CD14-positive monocyte (primary cell): ENCODE data around the gene ANTXR2. TPM values are rescaled to one million over a fixed set of nuclear protein-coding genes. Genes with fewer than 3 reads are reported as not detected.

Experiments used
- DNase-seq, 3 donors: peaks; one replicate each; pipeline ENCODE4 v3.0.0-alpha.2; 2011 to 2022
- H2AFZ ChIP-seq: 2 replicates; pipeline ENCODE4 v1.6.0; 2012; ENCODE audit warnings: mild to moderate bottlenecking, low read depth, low read length, inconsistent platforms; ENCODE audit not compliant: insufficient read depth, poor library complexity, severe bottlenecking
- H3K27ac ChIP-seq, 2 donors: 1 replicate in 1 of 2; 2 replicates in 1 of 2; pipeline ENCODE4 v1.5.1; 2012 to 2013; ENCODE audit warnings: low read length in 2 of 2, control low read depth in 1 of 2, inconsistent platforms in 1 of 2, low read depth in 1 of 2, mild to moderate bottlenecking in 1 of 2
- H3K27me3 ChIP-seq, 2 donors: one replicate each; pipeline versions ENCODE4 v1.6.0 to v1.6.1; 2011 to 2013; ENCODE audit warnings: low read length in 2 of 2; ENCODE audit not compliant: control insufficient read depth in 2 of 2, insufficient read depth in 2 of 2
- H3K36me3 ChIP-seq, 2 donors: replicated peaks in 1 of 2; 1 replicate in 1 of 2; 2 replicates in 1 of 2; pipeline versions ENCODE4 v1.5.1 to v1.6.1; 2012 to 2013; ENCODE audit warnings: low read length in 2 of 2, control low read depth in 1 of 2, inconsistent platforms in 1 of 2, mild to moderate bottlenecking in 1 of 2; ENCODE audit not compliant: insufficient read depth in 2 of 2, control insufficient read depth in 1 of 2
- H3K4me1 ChIP-seq, 2 donors: 1 replicate in 1 of 2; 2 replicates in 1 of 2; pipeline versions ENCODE4 v1.5.1 to v1.6.1; 2012 to 2013; ENCODE audit warnings: low read length in 2 of 2, control low read depth in 1 of 2, inconsistent platforms in 1 of 2, mild to moderate bottlenecking in 1 of 2, moderate library complexity in 1 of 2; ENCODE audit not compliant: insufficient read depth in 2 of 2, control insufficient read depth in 1 of 2
- H3K4me2 ChIP-seq: replicated peaks from 2 replicates; pipeline ENCODE3; 2012; ENCODE audit warnings: low read length, moderate library complexity, mild to moderate bottlenecking; ENCODE audit not compliant: poor library complexity, severe bottlenecking; ENCODE audit errors: extremely low read depth
- H3K4me3 ChIP-seq, 3 experiments: fragments of 200-600 bp in 1 of 3; sonication (generic) in 1 of 3; replicated peaks in 1 of 3; 1 replicate in 2 of 3; 2 replicates in 1 of 3; pipeline ENCODE4 v1.5.1; 2011 to 2013; ENCODE audit warnings: low read length in 3 of 3, mild to moderate bottlenecking in 3 of 3, control low read depth in 2 of 3, low read depth in 2 of 3, inconsistent platforms in 1 of 3, moderate library complexity in 1 of 3
- H3K79me2 ChIP-seq: 2 replicates; pipeline ENCODE4 v1.6.0; 2012; ENCODE audit warnings: mild to moderate bottlenecking, control low read depth, inconsistent platforms, low read length, moderate library complexity; ENCODE audit not compliant: insufficient read depth
- H3K9ac ChIP-seq: 2 replicates; pipeline ENCODE4 v1.6.0; 2017; ENCODE audit warnings: low read length, mild to moderate bottlenecking; ENCODE audit not compliant: insufficient read depth, poor library complexity, severe bottlenecking
- H3K9me3 ChIP-seq, 2 donors: replicated peaks in 1 of 2; 1 replicate in 1 of 2; 2 replicates in 1 of 2; pipeline versions ENCODE4 v1.5.1 to v1.6.1; 2012 to 2013; ENCODE audit warnings: low read length in 2 of 2, control low read depth in 1 of 2; ENCODE audit not compliant: control insufficient read depth in 1 of 2, insufficient read depth in 1 of 2
- H4K20me1 ChIP-seq: 2 replicates; pipeline ENCODE4 v1.6.0; 2012; ENCODE audit warnings: mild to moderate bottlenecking, low read length, control low read depth, moderate library complexity; ENCODE audit not compliant: insufficient read depth
- H3K27ac Mint-ChIP-seq, 7 donors: one replicate each; pipeline ENCODE4 v1.8.0; 2020; ENCODE audit warnings: mild to moderate bottlenecking in 7 of 7, mixed read lengths in 7 of 7, moderate library complexity in 6 of 7, inconsistent platforms in 2 of 7
- H3K27me3 Mint-ChIP-seq, 3 donors: one replicate each; pipeline ENCODE4 v1.8.0; 2021 to 2022; ENCODE audit warnings: low read depth in 3 of 3, mild to moderate bottlenecking in 3 of 3, mixed read lengths in 3 of 3, moderate library complexity in 3 of 3, inconsistent platforms in 1 of 3
- H3K36me3 Mint-ChIP-seq, 2 donors: one replicate each; pipeline ENCODE4 v1.8.0; 2020; ENCODE audit warnings: mixed read lengths in 2 of 2, inconsistent platforms in 1 of 2, mild to moderate bottlenecking in 1 of 2
- H3K4me1 Mint-ChIP-seq: one replicate; pipeline ENCODE4 v1.8.0; 2020; ENCODE audit warnings: mild to moderate bottlenecking, mixed read lengths
- H3K4me3 Mint-ChIP-seq, 2 donors: one replicate each; pipeline ENCODE4 v1.8.0; 2020; ENCODE audit warnings: mild to moderate bottlenecking in 2 of 2, mixed read lengths in 2 of 2, moderate library complexity in 1 of 2
- H3K9me3 Mint-ChIP-seq, 7 donors: one replicate each; pipeline ENCODE4 v1.8.0; 2020 to 2022; ENCODE audit warnings: mixed read lengths in 7 of 7, mild to moderate bottlenecking in 6 of 7, moderate library complexity in 6 of 7, inconsistent platforms in 2 of 7
- CTCF ChIP-seq: fragments of 200-600 bp; IDR thresholded peaks from one replicate; pipeline ENCODE4 v1.8.0; 2022; ENCODE audit warnings: antibody characterized with exemption, mild to moderate bottlenecking
- WGBS: methylation state at CpG from one replicate; pipeline ENCODE4 v1.1.5; 2013; ENCODE audit warnings: missing lambda C conversion rate; ENCODE audit not compliant: insufficient coverage; 5-methylcytosine and 5-hydroxymethylcytosine counted together
- intact Hi-C, 2 donors: fragments of 100-400 bp; cut with micrococcal nuclease; formaldehyde crosslinking; loops; one replicate each; pipeline versions ENCODE4 v1.15.0 to v1.15.1; 2023
- polyA plus RNA-seq, 3 donors: library from polyadenylated mRNA; depleted of rRNA in 1 of 3; unstranded in 2 of 3; stranded (reverse) in 1 of 3; fragments of 300-500 nt in 2 of 3; fragments of >200 nt in 1 of 3; fragmentation: Illumina TruSeq in 2 of 3; gene quantifications; 1 replicate in 2 of 3; 2 replicates in 1 of 3; pipeline ENCODE4 v1.2.3, GENCODE V29; 2012 to 2021

Gene ANTXR2
- polyA plus RNA-seq, 3 donors, result 15.4 to 69.6 (median 59.2) TPM

GRCh38 chr4:79862821-79863220, 210.2 kb downstream of the ANTXR2 start:
- Mint-ChIP-seq H3K27me3 (no peaks in the 10 kb centered on the region), H3K9me3 (no peaks in the 10 kb centered on the region), H3K4me3 (no peak overlapping the region), H3K4me1 (no peaks in the 10 kb centered on the region), H3K27ac (no peak overlapping the region), H3K36me3 (no peaks in the 10 kb centered on the region)
- Histone ChIP-seq H3K4me3 (no peak overlapping the region), H3K36me3 (no peaks in the 10 kb centered on the region), H4K20me1 (no peaks in the 10 kb centered on the region), H3K4me1 (no peaks in the 10 kb centered on the region), H3K27ac (no peak overlapping the region), H3K79me2 (no peaks in the 10 kb centered on the region), H2AFZ (no peak overlapping the region), H3K9ac (no peak overlapping the region), H3K9me3 (no peaks in the 10 kb centered on the region), H3K27me3 (no peaks in the 10 kb centered on the region), H3K4me2 (no peak overlapping the region)
- no peak for DNase-seq
- no CpG with 5 or more reads among the region's 3 CpGs for WGBS
- intact Hi-C loops, result no loop called here
- no peak for TF ChIP-seq CTCF

- Mint-ChIP-seq H3K27me3 (no peaks in the 10 kb centered on the region), H3K36me3 (no peaks in the 10 kb centered on the region), H3K27ac (no peak overlapping the region), H3K4me1 (no peaks in the 10 kb centered on the region), H3K9me3 (no peaks in the 10 kb centered on the region), H3K4me3 (no peak overlapping the region)
- H2AFZ ChIP-seq, result no peak overlapping the region
- no peak overlapping the region for H3K4me2 ChIP-seq
- no peak overlapping the region for H3K9ac ChIP-seq
- no peak overlapping the region for H3K27ac ChIP-seq
- H3K27me3 ChIP-seq, result no peaks in the 10 kb centered on the region
- H3K79me2 ChIP-seq, result no peaks in the 10 kb centered on the region
- H3K4me3 ChIP-seq, result no peak overlapping the region
- TF ChIP-seq CTCF, result no peak
- no peaks in the 10 kb centered on the region for H3K36me3 ChIP-seq
- intact Hi-C loops, result no loop called here
- H3K9me3 ChIP-seq, result no peaks in the 10 kb centered on the region
- H3K4me1 ChIP-seq, result no peaks in the 10 kb centered on the region
- WGBS, result no CpG with 5 or more reads among the region's 1 CpG
- H4K20me1 ChIP-seq, result no peaks in the 10 kb centered on the region
- no peak for DNase-seq
Measured at GRCh38 chr4:79857811-79858210, 215.2 kb downstream of the ANTXR2 start.
